Fibroblast of mammary gland (primary cell): ENCODE measurements around the gene SEMA6B.

ENCODE experiments used
- DNase-seq: peaks from one replicate; pipeline ENCODE4 v3.0.0-alpha.2; 2010; ENCODE audit warnings: low read depth
- H3K4me3 ChIP-seq: 2 replicates; pipeline ENCODE4 v1.5.1; 2011; ENCODE audit warnings: low read depth, mild to moderate bottlenecking, low read length, moderate library complexity; ENCODE audit not compliant: control insufficient read depth
- CTCF ChIP-seq: conservative IDR thresholded peaks from 2 replicates; pipeline ENCODE4 v1.5.1; 2011; ENCODE audit warnings: low read depth, low read length, inconsistent platforms; ENCODE audit not compliant: control insufficient read depth, insufficient read depth

Gene SEMA6B

GRCh38 chr19:4522291-4523002 is 37.0 kb downstream of the SEMA6B start:
- no peak for TF ChIP-seq CTCF
- peak; percentile 24 for DNase-seq
- H3K4me3 ChIP-seq = no peak overlapping the region

GRCh38 chr19:4521888-4522242 is 37.6 kb downstream of the SEMA6B start:
- DNase-seq = no peak
- TF ChIP-seq CTCF = no peak
- no peak overlapping the region for H3K4me3 ChIP-seq

- TF ChIP-seq CTCF = no peak
- peak; percentile 63 for DNase-seq
- H3K4me3 ChIP-seq = no peak overlapping the region
Observed at GRCh38 chr19:4521170-4521887, 38.2 kb downstream of the SEMA6B start.

- no peak for DNase-seq
- H3K4me3 ChIP-seq = no peak overlapping the region
- TF ChIP-seq CTCF = no peak
Observed at GRCh38 chr19:4519521-4520277, 39.8 kb downstream of the SEMA6B start.

GRCh38 chr19:4519172-4519496 is 40.4 kb downstream of the SEMA6B start:
- no peak for DNase-seq
- H3K4me3 ChIP-seq = no peak overlapping the region
- no peak for TF ChIP-seq CTCF

GRCh38 chr19:4518345-4519171 is 40.9 kb downstream of the SEMA6B start, which contains the start of gene PLIN4:
TSS of gene PLIN4 (minus strand) at chr19:4518486. CDS start at chr19:4518272, 214 bp downstream.
- DNase-seq = peak; percentile 79
- H3K4me3 ChIP-seq = no peak within 1 kb of the TSS

More at GRCh38 chr19:4518345-4519171, 40.9 kb downstream of the SEMA6B start, which contains the start of gene PLIN4:
- TF ChIP-seq CTCF = no peak
